ENCODE measurements around the gene PACS1. TPM values are rescaled to one million over a fixed set of nuclear protein-coding genes. Genes with fewer than 3 reads are reported as not detected.

The PACS1 gene
- total RNA-seq, 1 experiment from 2014 or later = 41.1 TPM

DNA sequence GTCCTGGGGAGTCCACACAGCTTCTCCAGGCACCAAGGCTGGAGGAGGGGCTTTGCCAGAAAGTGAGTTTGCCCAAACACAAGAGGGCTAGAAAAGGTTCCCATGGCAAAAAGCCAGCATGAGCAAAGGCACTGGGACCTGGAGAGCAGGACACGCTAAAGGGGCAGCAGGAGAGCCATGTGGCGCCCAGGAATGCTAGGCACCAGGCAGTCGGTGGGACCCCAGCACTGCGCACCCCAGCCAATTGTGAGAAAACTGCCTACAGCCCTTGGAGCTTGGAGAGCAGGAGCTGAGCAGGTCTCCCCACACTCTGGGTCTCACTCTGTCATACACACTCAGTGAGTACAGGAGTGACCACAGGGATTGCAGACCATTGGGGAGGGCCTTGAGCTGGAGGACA lies 193.2 kb downstream of the PACS1 start:
- peaks cover 20% of the 10 kb centered on the region; the same call in 1 of the 2 replicates for H3K79me2 ChIP-seq (ENCODE audit: insufficient read depth, low read length)
- no peaks in the 10 kb centered on the region for H3K9me2 ChIP-seq (ENCODE audit: insufficient read depth)
- ChIA-PET CTCF (interaction anchor here (1.2 kb wide), 1 partner anchor 16 kb away, joined by 3 read pairs; no protein-coding TSS in a partner anchor), POLR2A (no interaction called here), RAD21 (ENCODE audit: low non-redundant PET in 1 of 2, low total read pairs in 2 of 2, uncharacterized antibody in 2 of 2, unreplicated experiment in 2 of 2) (no interaction called here)
- H3K9ac ChIP-seq (ENCODE audit: low read length) = no peak overlapping the region
- no peaks in the 10 kb centered on the region for H3K27me3 ChIP-seq (ENCODE audit: insufficient read depth, low read length)
- peaks cover 5 to 28% of the 10 kb centered on the region in 2 experiments for H3K4me1 ChIP-seq (ENCODE audit: control insufficient read depth in 1 of 2, insufficient read depth in 2 of 2, low read length in 2 of 2)
- intact Hi-C loops (cut with micrococcal nuclease) = no loop called here
- H3K36me3 ChIP-seq (ENCODE audit: control insufficient read depth in 1 of 2, insufficient read depth in 2 of 2, low read length in 2 of 2) = peaks cover 6 to 12% of the 10 kb centered on the region in 2 experiments
- H2AFZ ChIP-seq (ENCODE audit: low read depth, low read length, poor library complexity, severe bottlenecking) = no peak overlapping the region
- no peak overlapping the region for H3K4me2 ChIP-seq (ENCODE audit: low read length)
- no TSS peak for BruUV-seq (replicated peaks)
- no peak overlapping the region for H3K4me3 ChIP-seq (replicated peaks in 1 of 2; ENCODE audit: low read depth in 1 of 2, low read length in 2 of 2)
- no peak for ATAC-seq
- no peaks in the 10 kb centered on the region for H4K20me1 ChIP-seq (ENCODE audit: insufficient read depth)
- no peak overlapping the region for H3K27ac ChIP-seq (ENCODE audit: low read depth, low read length)
- TF ChIP-seq, protein P1, sequence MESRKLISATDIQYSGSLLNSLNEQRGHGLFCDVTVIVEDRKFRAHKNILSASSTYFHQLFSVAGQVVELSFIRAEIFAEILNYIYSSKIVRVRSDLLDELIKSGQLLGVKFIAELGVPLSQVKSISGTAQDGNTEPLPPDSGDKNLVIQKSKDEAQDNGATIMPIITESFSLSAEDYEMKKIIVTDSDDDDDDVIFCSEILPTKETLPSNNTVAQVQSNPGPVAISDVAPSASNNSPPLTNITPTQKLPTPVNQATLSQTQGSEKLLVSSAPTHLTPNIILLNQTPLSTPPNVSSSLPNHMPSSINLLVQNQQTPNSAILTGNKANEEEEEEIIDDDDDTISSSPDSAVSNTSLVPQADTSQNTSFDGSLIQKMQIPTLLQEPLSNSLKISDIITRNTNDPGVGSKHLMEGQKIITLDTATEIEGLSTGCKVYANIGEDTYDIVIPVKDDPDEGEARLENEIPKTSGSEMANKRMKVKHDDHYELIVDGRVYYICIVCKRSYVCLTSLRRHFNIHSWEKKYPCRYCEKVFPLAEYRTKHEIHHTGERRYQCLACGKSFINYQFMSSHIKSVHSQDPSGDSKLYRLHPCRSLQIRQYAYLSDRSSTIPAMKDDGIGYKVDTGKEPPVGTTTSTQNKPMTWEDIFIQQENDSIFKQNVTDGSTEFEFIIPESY (IDR thresholded peaks at IDR 0.05; ENCODE audit: extremely low read depth, insufficient replicate concordance, low read length) = no peak
- H3K9me3 ChIP-seq (ENCODE audit: control insufficient read depth in 1 of 2, insufficient read depth in 1 of 2, low read depth in 1 of 2, low read length in 2 of 2) = no peaks in the 10 kb centered on the region
- no peak for DNase-seq (ENCODE audit: low read depth, low spot score)

- Histone ChIP-seq H3K9me3 (ENCODE audit: control insufficient read depth in 1 of 2, insufficient read depth in 1 of 2, low read depth in 1 of 2, low read length in 2 of 2) (no peaks in the 10 kb centered on the region), H3K27ac (ENCODE audit: low read depth, low read length) (no peak overlapping the region), H3K9me2 (ENCODE audit: insufficient read depth) (no peaks in the 10 kb centered on the region), H3K79me2 (ENCODE audit: insufficient read depth, low read length) (peaks cover 17% of the 10 kb centered on the region; the same call in 1 of the 2 replicates), H3K9ac (ENCODE audit: low read length) (no peak overlapping the region), H3K4me3 (replicated peaks in 1 of 2; ENCODE audit: low read depth in 1 of 2, low read length in 2 of 2) (no peak overlapping the region), H4K20me1 (ENCODE audit: insufficient read depth) (no peaks in the 10 kb centered on the region), H2AFZ (ENCODE audit: low read depth, low read length, poor library complexity, severe bottlenecking) (no peak overlapping the region), H3K4me2 (ENCODE audit: low read length) (no peak overlapping the region), H3K36me3 (ENCODE audit: control insufficient read depth in 1 of 2, insufficient read depth in 2 of 2, low read length in 2 of 2) (peaks cover 6 to 12% of the 10 kb centered on the region in 2 experiments), H3K4me1 (ENCODE audit: control insufficient read depth in 1 of 2, insufficient read depth in 2 of 2, low read length in 2 of 2) (peaks cover 3 to 23% of the 10 kb centered on the region in 2 experiments), H3K27me3 (ENCODE audit: insufficient read depth, low read length) (no peaks in the 10 kb centered on the region)
- no peak for DNase-seq (ENCODE audit: low read depth, low spot score)
- ATAC-seq = no peak
- CTCF ChIA-PET = interaction anchor here (1.2 kb wide), 1 partner anchor 16 kb away, joined by 3 read pairs; no protein-coding TSS in a partner anchor
- POLR2A ChIA-PET = no interaction called here
- RAD21 ChIA-PET (ENCODE audit: low non-redundant PET in 1 of 2, low total read pairs in 2 of 2, uncharacterized antibody in 2 of 2, unreplicated experiment in 2 of 2) = no interaction called here
- no TSS peak for BruUV-seq (replicated peaks)
- intact Hi-C loops (cut with micrococcal nuclease) = no loop called here
- TF ChIP-seq SIN3A (IDR thresholded peaks at IDR 0.05; ENCODE audit: low read depth) = no peak
- no peak for TF ChIP-seq EGR1 (IDR thresholded peaks at IDR 0.05; ENCODE audit: low read depth)
- TF ChIP-seq, protein P2, sequence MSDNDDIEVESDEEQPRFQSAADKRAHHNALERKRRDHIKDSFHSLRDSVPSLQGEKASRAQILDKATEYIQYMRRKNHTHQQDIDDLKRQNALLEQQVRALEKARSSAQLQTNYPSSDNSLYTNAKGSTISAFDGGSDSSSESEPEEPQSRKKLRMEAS (IDR thresholded peaks at IDR 0.05) = no peak
- TF ChIP-seq, protein P1 (IDR thresholded peaks at IDR 0.05; ENCODE audit: extremely low read depth, insufficient replicate concordance, low read length) = no peak
- no peak for TF ChIP-seq FOSL1 (IDR thresholded peaks at IDR 0.05; ENCODE audit: low read depth)
- TF ChIP-seq ZFX (IDR thresholded peaks at IDR 0.05) = no peak
- no peak for TF ChIP-seq CEBPB (IDR thresholded peaks at IDR 0.05; ENCODE audit: low read depth)
- TF ChIP-seq SRF (IDR thresholded peaks at IDR 0.05; ENCODE audit: low read depth) = no peak
- TF ChIP-seq CBX3 (IDR thresholded peaks at IDR 0.05; ENCODE audit: low read depth) = no peak
- TF ChIP-seq ZNF274 (IDR thresholded peaks at IDR 0.05; ENCODE audit: low read depth, low read length) = no peak
- TF ChIP-seq JUND (IDR thresholded peaks at IDR 0.05) = no peak
- TF ChIP-seq ATF3 (IDR thresholded peaks at IDR 0.05) = no peak
Measured at GRCh38 chr11:66263785-66264184, 193.7 kb downstream of the PACS1 start.

Measured in HCT116 (cell line).